Activated CD4-positive, alpha-beta T cell treated with anti-CD3 and anti-CD28 coated beads, Interleukin-2, amount 50 U/mL, for 4 hours (primary cell): Measurements from ENCODE around the gene TDRD12.

Experiments used
- DNase-seq, 2 experiments: peaks; one replicate each; pipeline ENCODE4 v3.0.0-alpha.2; 2020

The TDRD12 gene

DNA sequence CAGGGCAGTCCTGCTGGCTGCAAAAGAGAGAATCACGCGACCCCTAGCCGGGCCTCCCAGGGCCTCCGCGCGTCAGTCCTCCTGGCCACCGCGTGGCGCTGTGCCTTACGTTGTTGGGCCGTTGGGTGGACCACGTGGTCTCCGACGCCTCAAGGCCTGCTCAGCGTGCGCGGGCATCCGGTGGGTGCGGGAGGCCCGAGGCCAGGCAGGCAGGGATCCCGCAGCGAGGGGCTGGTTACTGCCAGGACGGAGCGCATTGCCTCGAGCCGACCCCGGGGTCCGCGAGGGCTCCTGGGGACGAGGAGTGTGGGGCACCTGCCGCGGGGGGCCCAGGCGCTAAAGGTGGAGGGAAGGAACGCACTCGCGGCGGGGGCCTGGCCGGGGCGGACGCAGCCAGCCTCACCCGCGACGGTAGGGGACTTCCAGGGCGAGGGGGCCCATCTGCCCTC lies at the start of gene TDRD12:
TDRD12 (plus strand) TSS at position 157 of the 449 bp plus-strand sequence. CDS start 306 bp downstream, outside the sequence.
- DNase-seq = no peak

- DNase-seq = no peak
Observed at GRCh38 chr19:32671883-32672593, 47.5 kb upstream of the TDRD12 start.

DNA sequence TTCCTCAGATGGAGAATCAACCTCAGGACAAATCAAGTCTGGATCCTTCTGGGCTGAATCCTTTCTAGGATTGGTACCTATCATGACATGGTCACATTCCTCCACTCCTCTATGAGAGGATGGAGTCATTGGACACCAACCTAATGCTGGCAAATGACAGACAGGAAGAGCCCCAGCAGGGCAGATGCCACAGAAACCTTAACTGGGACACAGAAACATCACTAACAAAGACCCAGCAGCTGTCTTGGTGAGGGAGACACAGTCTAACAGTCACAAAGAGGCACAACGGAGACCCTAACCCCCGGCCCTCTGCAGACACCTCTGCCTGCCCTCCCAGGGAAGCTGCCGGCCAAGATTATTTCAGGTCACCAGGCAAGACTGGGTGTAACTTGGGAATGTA lies 46.7 kb upstream of the TDRD12 start:
- no peak for DNase-seq

DNA sequence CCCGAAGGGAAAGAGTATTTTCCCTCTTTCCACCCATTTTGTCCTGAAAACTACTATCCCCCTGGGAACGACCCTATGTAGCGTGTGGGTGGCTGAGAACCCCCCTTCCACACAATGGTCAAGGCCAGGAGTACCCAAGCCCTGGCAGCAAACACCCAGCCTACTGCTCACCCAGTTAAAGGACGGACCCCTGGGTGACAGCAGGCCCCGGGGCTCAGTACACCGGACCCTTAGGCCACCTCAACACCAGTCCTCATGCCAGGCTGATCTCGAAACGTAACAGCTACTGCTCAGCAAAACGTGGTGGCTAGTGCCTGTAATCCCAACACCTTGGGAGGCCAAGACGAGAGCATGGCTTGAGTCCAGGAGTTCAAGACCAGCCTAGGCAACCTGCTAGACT lies 46.0 kb upstream of the TDRD12 start:
- DNase-seq = no peak

- DNase-seq = no peak
Observed at GRCh38 chr19:32674153-32674930, 45.2 kb upstream of the TDRD12 start.

DNA sequence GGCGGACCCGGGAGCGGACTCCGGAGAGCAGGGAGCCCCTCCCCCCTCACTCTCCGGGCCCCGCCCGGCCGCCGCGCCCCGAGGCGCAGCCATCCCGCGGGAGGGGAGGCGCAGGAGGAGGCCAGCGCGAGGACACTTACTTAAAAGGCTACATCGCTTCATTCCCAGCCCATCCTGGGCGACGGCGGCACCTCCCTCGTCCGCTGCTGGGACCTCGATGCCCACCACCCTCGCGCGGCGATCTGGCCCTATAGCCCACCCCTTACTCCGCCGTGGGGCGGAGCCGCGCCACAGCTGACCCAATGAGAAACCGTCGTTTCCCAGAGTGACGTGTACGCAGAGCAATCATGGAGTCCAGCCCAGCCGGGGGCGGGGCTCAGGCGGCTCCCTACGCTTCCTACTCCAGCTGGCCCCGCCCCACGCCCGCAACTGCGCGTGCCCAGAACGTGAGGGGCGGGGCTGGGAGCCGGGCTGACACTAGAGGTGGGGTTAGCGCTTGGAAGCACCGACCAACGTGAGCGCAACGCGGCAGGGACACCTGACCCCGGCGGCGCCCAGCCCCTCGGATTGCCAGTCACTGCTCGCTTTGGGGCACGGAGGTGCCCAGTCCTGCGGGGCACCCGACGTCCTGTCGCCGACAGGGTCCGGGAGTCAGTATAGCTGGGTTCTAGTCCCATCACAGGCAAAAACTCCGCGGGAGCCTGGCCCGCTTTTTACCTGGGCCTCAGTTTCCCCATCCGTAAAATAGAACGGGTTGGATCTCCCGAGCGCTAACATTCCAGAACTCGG lies 44.4 kb upstream of the TDRD12 start, which contains the start of gene ANKRD27:
ANKRD27 (minus strand) TSS at position 250 of the 789 bp plus-strand sequence. CDS start 16,165 bp downstream, outside the sequence.
- DNase-seq = peak; percentile 96 to 97

GRCh38 chr19:32675720-32676185 lies 43.8 kb upstream of the TDRD12 start, which contains the start of gene RGS9BP:
TSS of gene RGS9BP (plus strand) at chr19:32675848. CDS start at chr19:32676264, 416 bp downstream.
- DNase-seq = peak; percentile 48 to 49

DNA sequence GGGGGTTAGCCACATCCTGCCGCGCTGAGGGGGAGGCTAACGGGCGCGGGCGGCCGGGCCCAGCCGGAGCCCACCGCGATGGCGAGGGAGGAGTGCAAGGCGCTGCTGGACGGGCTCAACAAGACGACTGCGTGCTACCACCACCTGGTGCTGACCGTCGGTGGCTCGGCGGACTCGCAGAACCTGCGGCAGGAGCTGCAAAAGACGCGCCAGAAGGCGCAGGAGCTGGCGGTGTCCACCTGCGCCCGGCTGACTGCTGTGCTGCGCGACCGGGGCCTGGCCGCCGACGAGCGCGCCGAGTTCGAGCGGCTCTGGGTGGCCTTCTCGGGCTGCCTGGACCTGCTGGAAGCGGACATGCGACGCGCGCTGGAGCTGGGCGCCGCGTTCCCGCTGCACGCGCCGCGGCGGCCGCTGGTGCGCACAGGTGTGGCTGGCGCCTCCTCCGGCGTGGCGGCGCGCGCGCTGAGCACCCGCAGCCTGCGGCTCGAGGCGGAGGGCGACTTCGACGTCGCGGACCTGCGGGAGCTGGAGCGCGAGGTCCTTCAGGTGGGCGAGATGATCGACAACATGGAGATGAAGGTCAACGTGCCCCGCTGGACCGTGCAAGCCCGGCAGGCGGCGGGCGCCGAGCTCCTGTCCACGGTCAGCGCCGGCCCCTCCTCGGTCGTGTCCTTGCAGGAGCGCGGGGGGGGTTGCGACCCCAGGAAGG lies 43.2 kb upstream of the TDRD12 start:
- DNase-seq = no peak

DNA sequence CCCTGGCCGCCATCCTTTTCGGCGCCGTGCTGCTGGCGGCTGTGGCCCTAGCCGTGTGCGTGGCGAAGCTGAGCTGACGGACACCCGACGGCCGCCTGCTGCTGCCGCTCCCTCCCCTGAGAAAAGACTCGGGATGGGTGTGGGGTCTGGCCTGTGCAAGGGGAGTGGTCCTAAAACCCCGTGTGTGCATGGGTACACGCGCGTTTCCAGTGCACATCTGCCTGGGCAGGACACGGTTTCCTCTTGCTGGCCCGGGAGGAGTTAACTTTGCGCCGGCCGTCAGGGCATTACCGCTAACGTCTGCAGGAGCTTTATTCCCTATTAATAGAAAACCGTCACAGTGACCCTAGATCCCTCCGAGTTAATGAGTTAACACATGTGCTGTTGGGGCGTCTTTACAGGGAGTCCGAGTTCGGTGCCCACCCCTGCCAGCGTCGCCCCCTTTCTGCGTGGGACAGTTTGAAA lies 42.6 kb upstream of the TDRD12 start:
- DNase-seq = no peak

DNA sequence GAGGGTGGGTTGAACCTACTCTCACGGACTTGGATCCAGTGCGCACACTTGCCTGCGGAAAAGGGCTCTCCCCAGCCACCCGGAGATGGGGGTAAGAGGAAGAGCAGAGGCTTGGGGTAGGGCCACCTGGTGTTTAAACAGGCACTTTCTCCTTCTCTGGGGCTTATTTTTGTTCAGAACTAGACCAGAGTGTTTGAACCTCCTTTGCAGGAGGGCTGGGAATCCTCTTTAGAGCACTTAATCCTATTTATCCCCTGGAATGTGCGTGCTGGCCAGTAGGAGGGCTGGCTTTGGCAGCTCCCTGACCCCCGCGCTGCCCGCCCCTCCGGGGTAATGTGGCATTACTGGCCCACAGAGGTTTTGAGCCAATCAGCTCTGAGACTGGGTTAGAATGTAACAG lies 41.9 kb upstream of the TDRD12 start:
- no peak for DNase-seq

- no peak for DNase-seq
Observed at GRCh38 chr19:32680986-32681385, 38.6 kb upstream of the TDRD12 start.

- no peak for DNase-seq
Observed at GRCh38 chr19:32682317-32682716, 37.2 kb upstream of the TDRD12 start.

DNA sequence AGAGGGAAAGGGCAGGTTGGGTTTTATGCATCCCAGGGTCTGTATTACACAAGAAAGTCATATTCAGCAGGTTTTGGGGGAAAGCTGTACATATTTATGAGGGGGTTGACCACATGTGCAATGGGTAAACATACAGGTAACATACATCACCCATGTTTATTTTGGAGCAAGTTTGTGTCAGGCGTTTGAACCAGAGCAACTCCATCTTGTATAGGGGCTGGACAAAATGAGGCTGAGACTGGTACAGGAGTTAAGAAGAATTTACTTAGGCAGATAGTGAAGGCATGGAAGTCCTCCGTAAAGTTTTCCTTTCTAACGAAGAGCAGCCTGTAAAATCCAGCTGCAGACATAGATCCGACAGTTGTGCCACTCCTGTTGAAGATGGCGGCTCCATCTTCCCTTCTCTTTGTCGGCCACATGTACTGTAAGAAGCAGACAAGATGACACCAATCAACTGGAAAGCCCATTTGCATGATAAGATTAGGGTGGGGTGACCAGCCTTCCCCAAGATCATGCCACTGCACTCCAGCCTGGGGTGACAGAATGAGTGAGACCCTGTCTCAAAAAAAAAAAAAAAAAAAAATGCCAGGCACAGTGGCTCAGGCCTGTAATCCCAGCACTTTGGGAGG lies 32.6 kb upstream of the TDRD12 start:
- no peak for DNase-seq

DNA sequence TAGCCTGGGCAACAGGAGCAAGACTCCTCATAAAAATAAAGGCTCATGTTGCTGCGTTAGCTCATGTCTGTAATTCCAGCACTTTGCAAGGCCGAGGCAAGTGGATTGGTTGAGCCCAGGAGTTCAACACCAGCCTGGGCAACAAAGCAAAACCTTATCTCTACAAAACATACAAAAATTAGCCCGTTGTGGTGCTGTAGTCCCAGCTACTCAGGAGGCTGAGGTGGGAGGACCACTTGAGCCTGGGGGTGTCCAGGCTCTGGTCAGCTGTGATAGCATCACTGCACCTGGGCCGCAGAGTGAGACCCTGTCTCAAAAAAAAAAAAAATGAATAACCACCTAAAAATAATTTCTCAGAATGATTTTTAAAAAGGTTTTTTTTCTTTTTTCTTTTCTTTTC lies 31.9 kb upstream of the TDRD12 start:
- DNase-seq = no peak

DNA sequence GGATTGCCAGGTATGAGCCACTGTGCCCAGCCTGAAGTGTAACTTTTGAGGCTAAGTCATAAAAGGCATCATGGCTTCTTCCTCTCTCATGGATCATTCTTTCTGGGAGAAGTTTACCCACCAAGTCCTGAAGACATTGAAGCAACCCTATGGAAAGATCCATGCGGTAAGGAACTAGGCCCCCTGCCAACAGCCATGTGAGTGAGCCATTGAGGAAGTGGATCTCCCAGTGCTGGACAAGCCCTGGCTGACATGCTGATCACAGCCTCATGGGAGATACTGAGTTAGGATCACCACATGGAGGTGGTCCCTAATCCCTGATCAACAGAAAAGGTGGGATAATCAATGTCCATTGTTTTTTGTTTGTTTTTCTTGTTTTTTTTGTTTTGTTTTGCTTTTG lies 31.3 kb upstream of the TDRD12 start:
- no peak for DNase-seq

DNA sequence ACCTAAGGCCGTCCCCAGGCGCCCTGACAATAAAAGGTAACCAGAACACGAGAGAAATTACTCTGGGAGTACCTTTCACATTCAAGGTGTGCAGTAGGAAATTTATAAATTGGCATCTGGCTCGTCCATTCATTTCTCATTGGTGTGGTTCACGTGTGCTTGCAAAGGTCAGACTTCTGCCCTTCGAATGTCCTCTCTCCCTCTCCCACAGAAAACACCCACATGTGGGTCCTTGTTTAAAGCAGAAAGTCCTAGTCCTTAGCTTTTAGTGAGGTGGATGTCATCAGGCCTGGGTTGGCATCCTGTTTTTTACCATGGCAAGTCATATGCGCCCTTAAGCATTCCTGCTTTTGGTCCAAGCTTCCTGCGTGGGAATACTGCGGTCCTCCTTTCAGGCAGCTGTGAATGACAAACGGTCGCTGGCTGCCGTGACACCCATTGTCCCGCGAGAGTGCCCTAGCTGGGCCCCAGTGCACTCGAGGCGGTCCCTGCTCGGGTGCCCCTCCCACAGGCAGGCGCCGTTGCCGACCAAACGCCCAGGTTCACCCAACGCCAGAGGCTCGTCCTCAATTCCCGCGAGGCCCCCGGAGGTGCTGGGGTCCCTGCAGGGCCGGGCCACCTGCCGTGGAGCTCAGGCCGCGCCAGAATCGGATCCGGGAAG lies 28.1 kb upstream of the TDRD12 start, which contains the start of gene NUDT19:
NUDT19 (plus strand) TSS at position 531 of the 661 bp plus-strand sequence. CDS start 140 bp downstream, outside the sequence.
- DNase-seq = peak; percentile 72 to 75

GRCh38 chr19:32691952-32692726 lies 27.4 kb upstream of the TDRD12 start:
- DNase-seq = peak in 1 of 2 experiments; percentile 27

- DNase-seq = no peak
Observed at GRCh38 chr19:32692727-32693061, 26.9 kb upstream of the TDRD12 start.

- DNase-seq = peak in 1 of 2 experiments; percentile 30
Observed at GRCh38 chr19:32693151-32694108, 26.1 kb upstream of the TDRD12 start.
